ENCODE measurements around the gene NHSL2.
A peak's percentile ranks its signal among the peaks of the same experiment; 100 is the strongest.

The NHSL2 gene

GRCh38 chrX:72114807-72115206 lies 204.2 kb downstream of the NHSL2 start:
- DNase-seq: no peak

- no peak for DNase-seq
Measured at GRCh38 chrX:72115380-72115779, 204.7 kb downstream of the NHSL2 start.

- DNase-seq: no peak
Measured at GRCh38 chrX:72117636-72118210, 207.1 kb downstream of the NHSL2 start.

- no peak for DNase-seq
Measured at GRCh38 chrX:72120837-72121236, 210.2 kb downstream of the NHSL2 start.

- peak; percentile 32 for DNase-seq
Measured at GRCh38 chrX:72121383-72121782, 210.7 kb downstream of the NHSL2 start.

GRCh38 chrX:72122621-72123337 lies 212.1 kb downstream of the NHSL2 start:
- no peak for DNase-seq

GRCh38 chrX:72123471-72124185 lies 213.0 kb downstream of the NHSL2 start:
- no peak for DNase-seq

GRCh38 chrX:72124540-72125201 lies 214.0 kb downstream of the NHSL2 start:
- no peak for DNase-seq

- DNase-seq: no peak
Measured at GRCh38 chrX:72125331-72126047, 214.8 kb downstream of the NHSL2 start.

GRCh38 chrX:72126048-72126415 lies 215.4 kb downstream of the NHSL2 start:
- DNase-seq: no peak

- peak; percentile 82 for DNase-seq
Measured at GRCh38 chrX:72126539-72127140, 216.0 kb downstream of the NHSL2 start.

- no peak for DNase-seq
Measured at GRCh38 chrX:72127332-72127731, 216.7 kb downstream of the NHSL2 start.

- no peak for DNase-seq
Measured at GRCh38 chrX:72128183-72128834, 217.7 kb downstream of the NHSL2 start.

- DNase-seq: peak; percentile 7
Measured at GRCh38 chrX:72128881-72129280, 218.2 kb downstream of the NHSL2 start.

- no peak for DNase-seq
Measured at GRCh38 chrX:72129661-72130060, 219.0 kb downstream of the NHSL2 start.

- DNase-seq: no peak
Measured at GRCh38 chrX:72130156-72130761, 219.6 kb downstream of the NHSL2 start.

- DNase-seq: no peak
Measured at GRCh38 chrX:72130762-72131250, 220.2 kb downstream of the NHSL2 start.

GRCh38 chrX:72131317-72132294 lies 221.0 kb downstream of the NHSL2 start, which contains the start of gene RTL5:
Gene RTL5 (minus strand): TSS chrX:72131915.
- DNase-seq: peak; percentile 46

- no peak for DNase-seq
Measured at GRCh38 chrX:72132456-72132855, 221.8 kb downstream of the NHSL2 start.
